ENCODE results near the gene SNPH. TPM values are rescaled to one million over a fixed set of nuclear protein-coding genes. Genes with fewer than 3 reads are reported as not detected.

SNPH gene
- total RNA-seq, 1 experiment from 2014 or later, result 2.0 TPM

DNA sequence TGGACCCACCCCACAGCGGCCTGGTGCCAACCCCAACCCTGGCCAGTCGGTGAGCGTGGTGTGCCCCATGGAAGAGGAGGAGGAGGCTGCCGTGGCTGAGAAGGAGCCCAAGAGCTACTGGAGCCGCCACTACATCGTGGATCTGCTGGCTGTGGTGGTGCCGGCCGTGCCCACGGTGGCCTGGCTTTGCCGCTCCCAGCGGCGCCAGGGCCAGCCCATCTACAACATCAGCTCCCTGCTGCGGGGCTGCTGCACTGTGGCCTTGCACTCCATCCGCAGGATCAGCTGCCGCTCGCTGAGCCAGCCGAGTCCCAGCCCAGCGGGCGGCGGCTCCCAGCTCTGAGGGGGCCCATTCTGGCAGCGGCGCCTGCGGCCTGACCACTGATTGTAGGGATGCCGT is 39.6 kb downstream of the SNPH start:
- TF ChIP-seq, protein P1, sequence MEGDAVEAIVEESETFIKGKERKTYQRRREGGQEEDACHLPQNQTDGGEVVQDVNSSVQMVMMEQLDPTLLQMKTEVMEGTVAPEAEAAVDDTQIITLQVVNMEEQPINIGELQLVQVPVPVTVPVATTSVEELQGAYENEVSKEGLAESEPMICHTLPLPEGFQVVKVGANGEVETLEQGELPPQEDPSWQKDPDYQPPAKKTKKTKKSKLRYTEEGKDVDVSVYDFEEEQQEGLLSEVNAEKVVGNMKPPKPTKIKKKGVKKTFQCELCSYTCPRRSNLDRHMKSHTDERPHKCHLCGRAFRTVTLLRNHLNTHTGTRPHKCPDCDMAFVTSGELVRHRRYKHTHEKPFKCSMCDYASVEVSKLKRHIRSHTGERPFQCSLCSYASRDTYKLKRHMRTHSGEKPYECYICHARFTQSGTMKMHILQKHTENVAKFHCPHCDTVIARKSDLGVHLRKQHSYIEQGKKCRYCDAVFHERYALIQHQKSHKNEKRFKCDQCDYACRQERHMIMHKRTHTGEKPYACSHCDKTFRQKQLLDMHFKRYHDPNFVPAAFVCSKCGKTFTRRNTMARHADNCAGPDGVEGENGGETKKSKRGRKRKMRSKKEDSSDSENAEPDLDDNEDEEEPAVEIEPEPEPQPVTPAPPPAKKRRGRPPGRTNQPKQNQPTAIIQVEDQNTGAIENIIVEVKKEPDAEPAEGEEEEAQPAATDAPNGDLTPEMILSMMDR (IDR thresholded peaks at IDR 0.05; ENCODE audit: unreplicated experiment), result no peak
- H3K4me3 Mint-ChIP-seq (ENCODE audit: low read depth, unreplicated experiment), result no peak overlapping the region
- no peaks in the 10 kb centered on the region for H3K9me3 Mint-ChIP-seq (ENCODE audit: low read depth, unreplicated experiment)
- CTCF ChIA-PET, result no interaction called here
- peaks cover 8% of the 10 kb centered on the region for H3K4me1 Mint-ChIP-seq (ENCODE audit: low read depth, unreplicated experiment)
- no peak overlapping the region for H3K27ac Mint-ChIP-seq (ENCODE audit: unreplicated experiment)
- intact Hi-C loops (cut with micrococcal nuclease; ENCODE audit: unreplicated experiment), result no loop called here
- peaks cover 8% of the 10 kb centered on the region for H3K36me3 Mint-ChIP-seq (ENCODE audit: insufficient read depth, unreplicated experiment)
- no TSS peak for BruUV-seq (replicated peaks)
- no peak for DNase-seq
- H3K27me3 Mint-ChIP-seq (ENCODE audit: unreplicated experiment), result no peaks in the 10 kb centered on the region

DNA sequence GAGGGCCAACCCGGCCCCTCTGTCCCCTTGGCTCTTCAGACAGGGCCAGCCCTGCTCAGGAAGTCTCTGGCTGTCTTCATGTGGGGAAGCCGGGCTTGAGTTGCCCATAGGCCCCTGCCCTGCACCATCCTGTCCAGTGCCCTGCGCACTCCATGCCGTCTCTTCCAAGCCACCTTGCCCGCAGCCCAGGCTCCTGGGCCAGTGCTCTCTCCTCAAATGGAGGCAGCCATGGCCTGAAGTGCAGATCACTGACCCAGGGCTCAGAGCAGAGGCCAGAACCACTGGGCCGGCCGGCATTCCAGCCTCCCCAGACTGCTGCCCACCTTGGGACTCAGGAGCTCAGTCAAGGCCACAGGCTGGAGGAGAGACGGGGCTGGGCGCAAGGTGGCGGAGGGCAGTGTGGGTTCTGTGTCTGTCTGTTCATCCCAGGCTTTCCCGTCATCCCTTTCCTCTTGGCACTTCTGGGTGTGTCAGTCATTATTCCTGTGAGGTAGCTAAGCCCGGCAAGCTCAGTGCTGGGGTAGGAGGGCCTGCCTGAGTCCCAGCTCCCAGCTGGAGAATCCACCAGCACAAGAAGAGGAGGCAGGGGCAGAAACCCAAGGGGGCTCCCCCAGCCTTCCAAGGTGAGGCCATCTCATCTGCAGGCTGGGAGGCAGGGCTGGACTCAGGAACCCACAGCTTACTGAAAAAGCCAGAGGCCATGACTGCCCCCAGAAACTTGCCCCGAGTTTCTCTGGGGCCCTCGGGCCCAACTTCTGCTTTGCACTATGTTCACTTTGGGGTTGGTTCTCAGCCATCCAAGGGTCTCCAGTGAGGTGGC is 40.4 kb downstream of the SNPH start:
- Mint-ChIP-seq H3K27me3 (ENCODE audit: unreplicated experiment) (no peaks in the 10 kb centered on the region), H3K36me3 (ENCODE audit: insufficient read depth, unreplicated experiment) (no peaks in the 10 kb centered on the region), H3K27ac (ENCODE audit: unreplicated experiment) (no peak overlapping the region), H3K9me3 (ENCODE audit: low read depth, unreplicated experiment) (no peaks in the 10 kb centered on the region), H3K4me1 (ENCODE audit: low read depth, unreplicated experiment) (no peaks in the 10 kb centered on the region), H3K4me3 (ENCODE audit: low read depth, unreplicated experiment) (no peak overlapping the region)
- TF ChIP-seq, protein P1 (IDR thresholded peaks at IDR 0.05; ENCODE audit: unreplicated experiment), result no peak
- DNase-seq, result no peak
- no TSS peak for BruUV-seq (replicated peaks)
- CTCF ChIA-PET, result no interaction called here
- intact Hi-C loops (cut with micrococcal nuclease; ENCODE audit: unreplicated experiment), result no loop called here

DNA sequence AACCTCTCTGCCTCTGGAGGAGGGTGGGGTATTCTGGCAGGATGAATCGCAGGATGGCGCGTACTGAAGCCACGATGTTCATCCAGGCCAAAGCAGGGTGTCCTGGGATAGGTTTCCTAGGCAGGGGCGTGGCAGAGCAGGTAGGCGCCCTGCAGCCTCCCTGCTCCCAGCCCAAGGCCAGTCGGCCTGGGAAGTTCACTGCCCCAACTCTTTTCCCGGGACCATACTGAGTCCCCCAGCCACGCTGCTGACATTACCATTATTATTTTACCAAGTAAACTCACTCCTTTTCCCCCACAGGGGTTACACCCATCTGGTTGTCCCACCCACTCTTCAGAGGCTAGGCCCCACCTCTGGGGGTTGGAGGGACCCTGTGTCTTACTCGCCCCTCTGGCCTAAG is 41.1 kb downstream of the SNPH start:
- CTCF ChIA-PET, result no interaction called here
- TF ChIP-seq, protein P1 (IDR thresholded peaks at IDR 0.05; ENCODE audit: unreplicated experiment), result no peak
- BruUV-seq (replicated peaks), result no TSS peak
- intact Hi-C loops (cut with micrococcal nuclease; ENCODE audit: unreplicated experiment), result no loop called here
- H3K27ac Mint-ChIP-seq (ENCODE audit: unreplicated experiment), result no peak overlapping the region
- no peaks in the 10 kb centered on the region for H3K36me3 Mint-ChIP-seq (ENCODE audit: insufficient read depth, unreplicated experiment)
- H3K27me3 Mint-ChIP-seq (ENCODE audit: unreplicated experiment), result no peaks in the 10 kb centered on the region
- H3K9me3 Mint-ChIP-seq (ENCODE audit: low read depth, unreplicated experiment), result no peaks in the 10 kb centered on the region
- no peak for DNase-seq
- H3K4me3 Mint-ChIP-seq (ENCODE audit: low read depth, unreplicated experiment), result no peak overlapping the region
- H3K4me1 Mint-ChIP-seq (ENCODE audit: low read depth, unreplicated experiment), result no peaks in the 10 kb centered on the region

DNA sequence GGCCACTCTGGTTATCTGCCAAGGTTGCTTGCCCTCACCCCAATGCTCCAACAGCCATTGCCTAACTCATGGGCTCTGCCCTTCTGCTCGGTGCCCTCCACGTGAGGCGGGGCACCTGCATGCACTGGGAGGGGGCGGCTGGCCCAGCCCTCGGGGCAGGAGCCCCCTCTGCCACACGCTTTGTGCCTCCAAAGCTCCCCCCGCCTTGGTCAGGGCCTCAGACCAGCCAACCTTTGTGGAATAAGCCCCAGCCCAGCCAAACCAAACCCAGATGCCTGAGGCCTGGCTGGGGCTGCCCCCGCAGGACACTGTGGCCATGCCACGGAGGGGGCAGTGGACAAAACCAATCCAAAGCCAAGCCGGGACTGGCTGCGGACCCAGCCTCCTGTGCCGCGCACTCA is 41.5 kb downstream of the SNPH start:
- no peaks in the 10 kb centered on the region for H3K36me3 Mint-ChIP-seq (ENCODE audit: insufficient read depth, unreplicated experiment)
- no TSS peak for BruUV-seq (replicated peaks)
- intact Hi-C loops (cut with micrococcal nuclease; ENCODE audit: unreplicated experiment), result no loop called here
- no peaks in the 10 kb centered on the region for H3K4me1 Mint-ChIP-seq (ENCODE audit: low read depth, unreplicated experiment)
- H3K9me3 Mint-ChIP-seq (ENCODE audit: low read depth, unreplicated experiment), result no peaks in the 10 kb centered on the region
- H3K27ac Mint-ChIP-seq (ENCODE audit: unreplicated experiment), result no peak overlapping the region
- no peak overlapping the region for H3K4me3 Mint-ChIP-seq (ENCODE audit: low read depth, unreplicated experiment)
- CTCF ChIA-PET, result no interaction called here
- no peak for DNase-seq
- no peaks in the 10 kb centered on the region for H3K27me3 Mint-ChIP-seq (ENCODE audit: unreplicated experiment)
- TF ChIP-seq, protein P1 (IDR thresholded peaks at IDR 0.05; ENCODE audit: unreplicated experiment), result no peak

Data from Calu3 (cell line).